ENCODE data around the gene PRDM16.

- TF ChIP-seq SUZ12 (IDR thresholded peaks at IDR 0.05; ENCODE audit: extremely low read depth, insufficient read depth, insufficient read length) (no peak), YY1 (IDR thresholded peaks at IDR 0.05; ENCODE audit: insufficient read depth, insufficient read length) (no peak)
These were observed 6.9 kb upstream of the PRDM16 start for GRCh38 chr1:3061981-3062615.
